ENCODE measurements around the gene ZNF385C. TPM values are rescaled to one million over a fixed set of nuclear protein-coding genes. Genes with fewer than 3 reads are reported as not detected.

The ZNF385C gene
- total RNA-seq, 1 experiment from 2014 or later = 2.8 TPM

DNA sequence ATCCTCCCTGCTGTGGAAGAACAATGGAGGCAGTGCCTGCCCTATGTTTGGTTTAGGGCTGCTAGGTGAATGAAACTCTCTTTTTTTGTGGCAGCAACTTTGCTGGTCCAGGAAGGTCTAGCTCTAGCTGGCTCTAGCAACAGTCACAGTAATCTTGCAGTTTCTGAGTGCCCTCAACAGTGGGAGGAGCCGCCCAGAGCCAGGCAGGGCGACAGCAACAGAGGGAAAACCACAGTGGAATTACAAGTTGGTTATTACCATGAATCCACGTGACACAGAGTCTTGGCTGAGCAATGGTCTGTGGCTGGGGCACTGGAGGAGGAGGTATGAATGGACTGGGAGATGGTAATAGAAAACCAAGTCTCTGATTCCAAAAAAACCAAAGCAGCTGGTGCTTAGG lies 34.7 kb upstream of the ZNF385C start:
- H3K9me3 Mint-ChIP-seq = no peaks in the 10 kb centered on the region
- H3K14ac ChIP-seq (ENCODE audit: insufficient read depth, low read length) = no peak overlapping the region
- peaks cover 2% of the 10 kb centered on the region; the same call in 1 of the 2 replicates for H3K79me2 ChIP-seq (ENCODE audit: insufficient read depth, low read length)
- no peak overlapping the region for H3K18ac ChIP-seq (ENCODE audit: insufficient read length, low read depth, low read length)
- no peak overlapping the region for H2AFZ ChIP-seq (ENCODE audit: low read length)
- no peak overlapping the region for H2BK5ac ChIP-seq (ENCODE audit: insufficient read length, low read length)
- H3K56ac ChIP-seq (ENCODE audit: insufficient read length, low read depth, low read length) = no peak overlapping the region
- WGBS (ENCODE audit: extremely low coverage, insufficient read length, low lambda C conversion rate) = no CpG with 5 or more reads among the region's 3 CpGs
- no peak overlapping the region for H3K9ac ChIP-seq (ENCODE audit: extremely low read depth, insufficient read length, low read length)
- TF ChIP-seq, protein P1, sequence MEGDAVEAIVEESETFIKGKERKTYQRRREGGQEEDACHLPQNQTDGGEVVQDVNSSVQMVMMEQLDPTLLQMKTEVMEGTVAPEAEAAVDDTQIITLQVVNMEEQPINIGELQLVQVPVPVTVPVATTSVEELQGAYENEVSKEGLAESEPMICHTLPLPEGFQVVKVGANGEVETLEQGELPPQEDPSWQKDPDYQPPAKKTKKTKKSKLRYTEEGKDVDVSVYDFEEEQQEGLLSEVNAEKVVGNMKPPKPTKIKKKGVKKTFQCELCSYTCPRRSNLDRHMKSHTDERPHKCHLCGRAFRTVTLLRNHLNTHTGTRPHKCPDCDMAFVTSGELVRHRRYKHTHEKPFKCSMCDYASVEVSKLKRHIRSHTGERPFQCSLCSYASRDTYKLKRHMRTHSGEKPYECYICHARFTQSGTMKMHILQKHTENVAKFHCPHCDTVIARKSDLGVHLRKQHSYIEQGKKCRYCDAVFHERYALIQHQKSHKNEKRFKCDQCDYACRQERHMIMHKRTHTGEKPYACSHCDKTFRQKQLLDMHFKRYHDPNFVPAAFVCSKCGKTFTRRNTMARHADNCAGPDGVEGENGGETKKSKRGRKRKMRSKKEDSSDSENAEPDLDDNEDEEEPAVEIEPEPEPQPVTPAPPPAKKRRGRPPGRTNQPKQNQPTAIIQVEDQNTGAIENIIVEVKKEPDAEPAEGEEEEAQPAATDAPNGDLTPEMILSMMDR (conservative IDR thresholded peaks at IDR 0.05) = no peak
- H3K9me3 ChIP-seq (ENCODE audit: control insufficient read depth, low read depth, low read length) = no peaks in the 10 kb centered on the region
- no peak overlapping the region for H4K91ac ChIP-seq (ENCODE audit: insufficient read length, low read depth, low read length)
- no peak overlapping the region for H3K4me3 Mint-ChIP-seq
- peak overlapping the region in 2 of 3 experiments; percentile 34 to 35; a peak in 1 of 7 replicates for H3K27ac Mint-ChIP-seq
- H3K23me2 ChIP-seq (ENCODE audit: insufficient read length, low read depth, low read length, poor library complexity, severe bottlenecking) = no peaks in the 10 kb centered on the region
- H3K36me3 Mint-ChIP-seq (ENCODE audit: insufficient read depth in 1 of 3, low read depth in 3 of 3) = peaks cover 13 to 42% (median 27%) of the 10 kb centered on the region in 3 experiments; a peak in 6 of 7 replicates
- no peak overlapping the region for H4K5ac ChIP-seq (ENCODE audit: insufficient read length, low read depth, low read length)
- no peaks in the 10 kb centered on the region for H3K27me3 ChIP-seq (ENCODE audit: insufficient read depth, low read length)
- no peak overlapping the region for H4K8ac ChIP-seq (replicated peaks; ENCODE audit: insufficient read length, low read depth, low read length)
- no peak overlapping the region for H3K23ac ChIP-seq (ENCODE audit: insufficient read length, low read depth, low read length)
- no peak overlapping the region for H3T11ph ChIP-seq (ENCODE audit: low read length)
- no peak for DNase-seq
- no peak overlapping the region for H2AK5ac ChIP-seq (ENCODE audit: insufficient read length, low read length)
- H3K27me3 Mint-ChIP-seq (ENCODE audit: low read depth) = no peaks in the 10 kb centered on the region
- H3K27ac ChIP-seq (ENCODE audit: insufficient read length, low read depth, low read length) = no peak overlapping the region
- H2BK120ac ChIP-seq (ENCODE audit: low read depth, low read length, poor library complexity, severe bottlenecking) = no peak overlapping the region
- no peak overlapping the region for H3K4me2 ChIP-seq (ENCODE audit: insufficient read depth, insufficient read length, low read length)
- H3K79me1 ChIP-seq (ENCODE audit: insufficient read depth, low read depth, low read length, poor library complexity, severe bottlenecking) = peaks cover 3% of the 10 kb centered on the region
- H3K4me1 ChIP-seq (ENCODE audit: insufficient read depth, low read length) = peaks cover 5% of the 10 kb centered on the region; the same call in 1 of the 2 replicates
- H3K4ac ChIP-seq (ENCODE audit: low read depth, low read length) = no peak overlapping the region
- H2BK15ac ChIP-seq (ENCODE audit: low read depth, low read length) = no peak overlapping the region
- no peak overlapping the region for H2BK12ac ChIP-seq (ENCODE audit: insufficient read length, low read depth, low read length)
- no peak overlapping the region for H2BK20ac ChIP-seq (ENCODE audit: low read depth, low read length, poor library complexity, severe bottlenecking)
- no peaks in the 10 kb centered on the region for H4K20me1 ChIP-seq (ENCODE audit: control insufficient read depth, insufficient read depth, insufficient read length)
- H3K4me1 Mint-ChIP-seq = peaks cover 29 to 32% of the 10 kb centered on the region in 2 experiments

All from H9 (cell line).